PC-9 (cell line): Measurements from ENCODE around the gene SRSF7. TPM values are rescaled to one million over a fixed set of nuclear protein-coding genes. Genes with fewer than 3 reads are reported as not detected.
"Not testable (repeated sequence)": the region's sequence is repeated elsewhere in the genome, so short reads cannot be mapped to it uniquely, and the experiment has no call there.

ENCODE experiments used
- BruUV-seq: library from RNA; stranded (reverse); fragments of 400-500 nt; replicated peaks from 2 replicates; lab custom pipeline; 2021; lab: Mats Ljungman, UMichigan
- CTCF ChIA-PET: fragments of 300-600 bp; sonication (Branson Sonifier 250); formaldehyde crosslinking; loops from one replicate; lab custom pipeline; 2022; ENCODE audit warnings: antibody characterized with exemption; lab: Charles Lee
- POLR2A ChIA-PET: fragments of 300-600 bp; sonication (Branson Sonifier 250); formaldehyde crosslinking; loops from one replicate; lab custom pipeline; 2022; ENCODE audit warnings: antibody characterized with exemption; ENCODE audit not compliant: unreplicated experiment; lab: Charles Lee
- DNase-seq, 2 experiments: peaks; one replicate each; pipeline versions ENCODE4 v3.0.0 to v3.0.0-alpha.2; 2015 to 2022; ENCODE audit warnings: mixed read lengths in 1 of 2
- H2AFZ ChIP-seq: fragments of 200-600 bp; sonication (generic); 2 replicates; pipeline ENCODE4 v1.8.1; 2017; ENCODE audit warnings: antibody characterized with exemption
- H3F3A ChIP-seq: fragments of 200-600 bp; sonication (generic); 2 replicates; pipeline ENCODE4 v1.8.1; 2017; ENCODE audit warnings: antibody characterized with exemption, mild to moderate bottlenecking, low read depth; ENCODE audit not compliant: insufficient read depth
- H3K27ac ChIP-seq: fragments of 200-600 bp; sonication (generic); 2 replicates; pipeline ENCODE4 v1.6.1; 2016; ENCODE audit warnings: mixed run types
- H3K27me3 ChIP-seq: fragments of 200-600 bp; sonication (generic); 2 replicates; pipeline ENCODE4 v1.6.1; 2016; ENCODE audit warnings: low read depth, mixed run types; ENCODE audit not compliant: insufficient read depth
- H3K36me3 ChIP-seq: fragments of 200-600 bp; sonication (generic); 2 replicates; pipeline ENCODE4 v1.6.1; 2016; ENCODE audit warnings: low read depth, mixed run types
- H3K4me1 ChIP-seq: fragments of 200-600 bp; sonication (generic); replicated peaks from 2 replicates; pipeline ENCODE4 v1.6.1; 2016; ENCODE audit warnings: mixed run types; ENCODE audit not compliant: insufficient read depth
- H3K4me2 ChIP-seq: fragments of 200-600 bp; sonication (generic); 2 replicates; pipeline ENCODE4 v1.6.1; 2017; ENCODE audit warnings: mixed run types
- H3K4me3 ChIP-seq: fragments of 200-600 bp; sonication (generic); 2 replicates; pipeline ENCODE4 v1.6.1; 2016; ENCODE audit warnings: mixed run types
- H3K79me2 ChIP-seq: fragments of 200-600 bp; sonication (generic); 2 replicates; pipeline ENCODE4 v1.6.1; 2017; ENCODE audit warnings: low read depth, mixed run types
- H3K9me2 ChIP-seq: fragments of 200-600 bp; sonication (generic); 2 replicates; pipeline ENCODE4 v1.8.1; 2017; ENCODE audit warnings: mild to moderate bottlenecking; ENCODE audit not compliant: insufficient read depth
- H3K9me3 ChIP-seq: fragments of 200-600 bp; sonication (generic); 2 replicates; pipeline ENCODE4 v1.8.1; 2016; ENCODE audit warnings: low read depth; ENCODE audit not compliant: insufficient read depth
- H4K20me1 ChIP-seq: fragments of 200-600 bp; sonication (generic); 2 replicates; pipeline ENCODE4 v1.8.1; 2017; ENCODE audit not compliant: insufficient read depth
- EZH2 ChIP-seq: fragments of 200-600 bp; sonication (generic); IDR thresholded peaks from 2 replicates; pipeline ENCODE4 v1.8.0; 2017; ENCODE audit warnings: antibody characterized with exemption, low read depth
- intact Hi-C: fragments of 100-400 bp; cut with micrococcal nuclease; formaldehyde crosslinking; loops from one replicate; pipeline ENCODE4 v1.10.0; 2022; ENCODE audit not compliant: unreplicated experiment
- total RNA-seq: library from RNA; stranded (reverse); gene quantifications from 2 replicates; pipeline ENCODE4 v1.2.3, GENCODE V29; 2021
- TF ChIP-seq, protein P1 (sequence below): fragments of 200-600 bp; sonication (generic); conservative IDR thresholded peaks from 2 replicates; pipeline ENCODE4 v1.6.1; 2017; ENCODE audit warnings: mixed run types, antibody characterized with exemption, mild to moderate bottlenecking, moderate library complexity

SRSF7 gene
- total RNA-seq, 1 experiment from 2014 or later, result 111 TPM

DNA sequence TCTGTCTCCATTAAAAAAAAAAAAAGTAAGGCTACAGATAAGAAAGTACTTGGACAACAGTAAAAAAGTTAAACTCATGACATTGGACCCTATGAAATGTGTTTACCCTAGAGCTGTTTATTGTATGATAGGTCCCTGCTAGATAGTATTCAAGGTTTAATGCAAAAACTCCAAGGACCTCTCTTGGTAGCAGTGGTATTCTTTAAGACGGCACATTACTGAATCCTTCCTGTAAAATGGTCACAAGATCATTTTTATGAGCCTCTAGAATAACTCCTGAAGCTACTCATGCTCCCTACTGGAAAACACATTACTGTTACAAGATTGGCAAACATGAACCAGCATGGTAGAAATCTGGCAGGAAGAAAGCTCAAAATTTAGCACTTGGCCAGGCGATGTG is 46.5 kb downstream of the SRSF7 start:
- ChIA-PET POLR2A (no interaction called here), CTCF (no interaction called here)
- Histone ChIP-seq H3K27me3 (no peaks in the 10 kb centered on the region), H3K27ac (no peak overlapping the region), H2AFZ (no peak overlapping the region), H3K9me2 (no peaks in the 10 kb centered on the region), H3K79me2 (no peaks in the 10 kb centered on the region), H3K4me3 (no peak overlapping the region), H3K4me1 (peaks cover 20% of the 10 kb centered on the region), H3K4me2 (no peak overlapping the region), H4K20me1 (no peaks in the 10 kb centered on the region), H3K9me3 (no peaks in the 10 kb centered on the region), H3F3A (no peaks in the 10 kb centered on the region; the same call in 1 of the 2 replicates), H3K36me3 (no peaks in the 10 kb centered on the region)
- intact Hi-C loops, result no loop called here
- TF ChIP-seq, protein P1, sequence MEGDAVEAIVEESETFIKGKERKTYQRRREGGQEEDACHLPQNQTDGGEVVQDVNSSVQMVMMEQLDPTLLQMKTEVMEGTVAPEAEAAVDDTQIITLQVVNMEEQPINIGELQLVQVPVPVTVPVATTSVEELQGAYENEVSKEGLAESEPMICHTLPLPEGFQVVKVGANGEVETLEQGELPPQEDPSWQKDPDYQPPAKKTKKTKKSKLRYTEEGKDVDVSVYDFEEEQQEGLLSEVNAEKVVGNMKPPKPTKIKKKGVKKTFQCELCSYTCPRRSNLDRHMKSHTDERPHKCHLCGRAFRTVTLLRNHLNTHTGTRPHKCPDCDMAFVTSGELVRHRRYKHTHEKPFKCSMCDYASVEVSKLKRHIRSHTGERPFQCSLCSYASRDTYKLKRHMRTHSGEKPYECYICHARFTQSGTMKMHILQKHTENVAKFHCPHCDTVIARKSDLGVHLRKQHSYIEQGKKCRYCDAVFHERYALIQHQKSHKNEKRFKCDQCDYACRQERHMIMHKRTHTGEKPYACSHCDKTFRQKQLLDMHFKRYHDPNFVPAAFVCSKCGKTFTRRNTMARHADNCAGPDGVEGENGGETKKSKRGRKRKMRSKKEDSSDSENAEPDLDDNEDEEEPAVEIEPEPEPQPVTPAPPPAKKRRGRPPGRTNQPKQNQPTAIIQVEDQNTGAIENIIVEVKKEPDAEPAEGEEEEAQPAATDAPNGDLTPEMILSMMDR, result no peak
- no peak for TF ChIP-seq EZH2
- DNase-seq, result no peak
- BruUV-seq, result no TSS peak

DNA sequence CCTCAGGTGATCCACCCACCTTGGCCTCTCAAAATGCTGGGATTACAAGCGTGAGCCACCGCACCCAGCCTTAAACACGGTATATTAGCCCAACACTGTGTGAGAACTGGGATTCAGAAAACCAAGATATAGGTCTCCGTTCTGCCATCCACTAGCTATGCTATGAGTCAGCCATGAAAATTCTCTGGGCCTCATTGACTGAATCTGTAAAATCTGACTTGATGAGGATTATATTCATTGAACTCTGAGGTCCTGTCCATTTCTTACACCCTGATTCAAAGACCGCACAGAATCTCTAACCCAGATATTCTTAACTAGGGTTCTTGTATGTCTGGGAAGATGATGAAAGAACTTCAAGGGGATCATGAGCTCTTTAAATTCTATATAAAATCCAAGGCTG is 47.8 kb downstream of the SRSF7 start:
- POLR2A ChIA-PET, result interaction anchor here (0.6 kb wide), 1 partner anchor 12 kb away, joined by 4 read pairs; no protein-coding TSS in a partner anchor
- H2AFZ ChIP-seq, result not testable (repeated sequence)
- CTCF ChIA-PET, result interaction anchor here (0.7 kb wide), 1 partner anchor 39 kb away, joined by 4 read pairs; no protein-coding TSS in a partner anchor

DNA sequence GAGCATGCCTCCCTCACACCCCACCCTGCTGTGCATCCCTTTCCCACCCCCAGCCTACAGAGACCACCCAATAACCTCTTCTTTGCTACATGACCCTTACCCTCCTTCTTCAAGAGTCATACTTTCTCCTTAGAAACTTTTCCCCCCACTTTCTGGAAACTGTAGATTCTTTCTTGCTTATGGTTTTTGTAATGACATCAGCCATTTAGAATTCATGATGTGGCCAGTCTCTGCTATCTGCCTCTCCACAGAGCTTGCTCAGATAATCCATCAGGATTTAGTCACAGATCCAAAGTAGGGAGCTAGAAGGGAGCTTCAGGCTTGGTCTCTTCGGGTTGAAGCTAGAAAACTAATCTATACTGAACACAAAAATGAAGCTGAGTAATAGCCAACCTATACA is 48.7 kb downstream of the SRSF7 start:
- DNase-seq, result no peak
- Histone ChIP-seq H3F3A (no peaks in the 10 kb centered on the region; the same call in 1 of the 2 replicates), H3K4me2 (no peak overlapping the region), H2AFZ (no peak overlapping the region), H3K9me3 (no peaks in the 10 kb centered on the region), H3K4me1 (peaks cover 20% of the 10 kb centered on the region), H3K27me3 (no peaks in the 10 kb centered on the region), H3K27ac (no peak overlapping the region), H4K20me1 (no peaks in the 10 kb centered on the region), H3K79me2 (no peaks in the 10 kb centered on the region), H3K9me2 (no peaks in the 10 kb centered on the region), H3K36me3 (no peaks in the 10 kb centered on the region), H3K4me3 (no peak overlapping the region)
- TF ChIP-seq, protein P1, result no peak
- no peak for TF ChIP-seq EZH2
- intact Hi-C loops, result no loop called here
- ChIA-PET POLR2A (no interaction called here), CTCF (interaction anchor here (0.6 kb wide), 1 partner anchor 166 kb away, joined by 4 read pairs; no protein-coding TSS in a partner anchor)
- no TSS peak for BruUV-seq

More for the DNA sequence above, 47.8 kb downstream of the SRSF7 start:
- H3K4me1 ChIP-seq, result peaks cover 20% of the 10 kb centered on the region
- H3F3A ChIP-seq, H3K36me3 ChIP-seq, DNase-seq, H3K79me2 ChIP-seq, H4K20me1 ChIP-seq, H3K27ac ChIP-seq, H3K4me3 ChIP-seq, intact Hi-C loops, BruUV-seq, H3K9me3 ChIP-seq, H3K27me3 ChIP-seq, H3K9me2 ChIP-seq, H3K4me2 ChIP-seq: not testable (repeated sequence)

DNA sequence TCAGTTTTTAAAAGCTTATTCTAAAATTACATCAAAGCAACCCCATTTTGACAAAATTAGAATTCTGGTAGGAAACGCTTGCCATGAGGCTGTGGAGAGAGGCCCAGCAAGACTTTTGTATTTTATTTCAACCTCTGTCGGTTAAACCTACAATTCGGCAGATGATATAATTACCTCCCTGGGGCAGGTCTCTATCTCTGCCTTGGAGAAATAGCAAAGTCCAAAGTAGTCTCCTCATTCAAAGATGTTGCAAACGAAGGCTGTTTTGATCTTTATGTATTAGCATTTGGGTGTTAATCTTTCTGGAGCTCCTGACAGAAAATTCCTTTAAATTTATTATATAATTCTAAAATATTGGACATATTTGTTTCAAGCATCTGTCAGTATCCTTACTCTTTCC is 49.6 kb downstream of the SRSF7 start:
- ChIA-PET POLR2A (no interaction called here), CTCF (no interaction called here)
- peaks cover 20% of the 10 kb centered on the region for H3K4me1 ChIP-seq
- H3K9me3 ChIP-seq, result no peaks in the 10 kb centered on the region
- H3K27me3 ChIP-seq, result no peaks in the 10 kb centered on the region
- no peaks in the 10 kb centered on the region for H3K36me3 ChIP-seq
- TF ChIP-seq, protein P1, result no peak
- TF ChIP-seq EZH2, result no peak
- H3K4me3 ChIP-seq, result no peak overlapping the region
- no TSS peak for BruUV-seq
- DNase-seq, result no peak
- no peaks in the 10 kb centered on the region for H3K79me2 ChIP-seq
- no peaks in the 10 kb centered on the region for H3K9me2 ChIP-seq
- intact Hi-C loops, result no loop called here
- H3K27ac ChIP-seq, result no peak overlapping the region
- H2AFZ ChIP-seq, result no peak overlapping the region
- 0 out of 2 replicates have a peak overlapping the region, but pooled peaks have one; percentile 10 for H3K4me2 ChIP-seq
- no peaks in the 10 kb centered on the region for H4K20me1 ChIP-seq
- H3F3A ChIP-seq, result no peaks in the 10 kb centered on the region; the same call in 1 of the 2 replicates
